Stimulated activated naive B cell treated with anti-CD40 and anti-IgM and Interleukin-4, amounts not matched to agents 10 μg/mL and 1 μg/mL and 100 μg/mL, for 72 hours (primary cell): Measurements from ENCODE around the gene LIPT2.

ENCODE experiments used
- ATAC-seq, 2 donors: fragments of 150-1000 bp; cut with Tn5 transposase; replicated peaks; 2 replicates each; pipeline ENCODE4 v1.10.0; 2021; ENCODE audit warnings: moderate library complexity in 1 of 2
- DNase-seq: peaks from one replicate; pipeline ENCODE4 v3.0.0; 2021
- H3K27ac Mint-ChIP-seq: one replicate; pipeline ENCODE4 v1.8.0; 2022; ENCODE audit warnings: mild to moderate bottlenecking, mixed read lengths
- H3K27me3 Mint-ChIP-seq, 2 donors: one replicate each; pipeline ENCODE4 v1.8.0; 2022; ENCODE audit warnings: mixed read lengths in 2 of 2
- H3K36me3 Mint-ChIP-seq, 2 donors: one replicate each; pipeline ENCODE4 v1.8.0; 2022; ENCODE audit warnings: mixed read lengths in 2 of 2, mild to moderate bottlenecking in 1 of 2
- H3K4me1 Mint-ChIP-seq, 2 donors: one replicate each; pipeline ENCODE4 v1.8.0; 2022; ENCODE audit warnings: mixed read lengths in 2 of 2, mild to moderate bottlenecking in 1 of 2
- H3K4me3 Mint-ChIP-seq, 2 donors: one replicate each; pipeline ENCODE4 v1.8.0; 2022; ENCODE audit warnings: mild to moderate bottlenecking in 2 of 2, mixed read lengths in 2 of 2, moderate library complexity in 1 of 2
- H3K9me3 Mint-ChIP-seq, 2 donors: one replicate each; pipeline ENCODE4 v1.8.0; 2022; ENCODE audit warnings: mixed read lengths in 2 of 2, mild to moderate bottlenecking in 1 of 2

The LIPT2 gene

DNA sequence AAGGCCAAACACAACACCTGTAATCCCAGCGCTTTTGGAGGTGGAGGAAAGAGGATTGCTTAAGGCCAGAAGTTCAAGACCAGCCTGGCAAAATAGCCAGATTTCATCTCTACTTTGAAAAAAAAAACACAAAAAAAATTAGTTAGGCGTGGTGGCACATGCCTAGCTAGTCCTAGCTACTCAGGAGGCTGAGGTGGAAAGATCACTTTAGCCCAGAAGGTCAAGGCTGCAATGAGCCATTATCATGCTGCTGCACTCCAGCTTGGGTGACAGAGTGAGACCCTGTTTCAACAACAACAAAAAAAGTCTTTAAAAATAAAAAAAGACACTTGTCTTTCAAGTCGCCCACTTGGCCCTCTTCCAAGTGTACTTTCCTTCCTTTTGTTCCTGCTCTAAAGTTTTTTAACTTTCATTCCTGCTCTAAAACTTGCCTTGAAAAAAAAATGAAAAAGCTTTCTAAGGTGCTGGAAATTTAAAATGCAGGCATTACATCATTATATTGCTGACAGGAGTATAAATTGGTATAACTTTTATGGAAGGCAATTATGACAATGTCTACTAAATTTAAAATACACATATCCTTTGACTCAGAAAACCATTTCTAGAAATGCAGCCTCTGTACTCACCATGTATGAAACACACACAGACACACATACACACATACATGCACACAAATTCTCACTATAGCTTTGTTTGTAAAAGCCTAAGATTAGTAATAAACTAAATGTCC, 12.7 kb downstream of the LIPT2 start:
- no peaks in the 10 kb centered on the region for H3K27me3 Mint-ChIP-seq
- H3K4me1 Mint-ChIP-seq = no peaks in the 10 kb centered on the region
- ATAC-seq (no peak), DNase-seq (no peak)
- H3K9me3 Mint-ChIP-seq = no peaks in the 10 kb centered on the region
- H3K4me3 Mint-ChIP-seq = no peak overlapping the region
- no peaks in the 10 kb centered on the region for H3K36me3 Mint-ChIP-seq
- no peak overlapping the region for H3K27ac Mint-ChIP-seq

DNA sequence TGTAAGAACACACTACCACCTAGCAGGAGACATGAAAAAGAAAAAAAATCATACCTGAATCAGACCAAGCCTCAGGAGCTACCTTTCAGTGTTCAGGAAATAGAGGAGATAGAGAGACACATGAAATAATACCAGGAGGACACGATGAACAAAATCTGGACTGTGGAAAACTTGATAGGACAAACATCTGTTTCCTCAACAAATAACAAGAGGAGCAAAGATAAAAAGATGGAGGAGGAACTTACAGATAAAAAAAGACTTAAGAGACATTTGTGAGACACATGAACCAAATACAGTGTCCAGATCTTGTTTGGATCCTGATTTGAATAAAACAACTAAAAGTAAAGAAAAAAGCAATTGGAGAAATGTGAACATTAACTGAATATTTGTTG, 13.8 kb downstream of the LIPT2 start:
- no peak for ATAC-seq
- H3K9me3 Mint-ChIP-seq = no peaks in the 10 kb centered on the region
- H3K27me3 Mint-ChIP-seq = no peaks in the 10 kb centered on the region
- no peak overlapping the region for H3K27ac Mint-ChIP-seq
- DNase-seq = no peak
- no peaks in the 10 kb centered on the region for H3K36me3 Mint-ChIP-seq
- H3K4me3 Mint-ChIP-seq = no peak overlapping the region
- no peaks in the 10 kb centered on the region for H3K4me1 Mint-ChIP-seq

DNA sequence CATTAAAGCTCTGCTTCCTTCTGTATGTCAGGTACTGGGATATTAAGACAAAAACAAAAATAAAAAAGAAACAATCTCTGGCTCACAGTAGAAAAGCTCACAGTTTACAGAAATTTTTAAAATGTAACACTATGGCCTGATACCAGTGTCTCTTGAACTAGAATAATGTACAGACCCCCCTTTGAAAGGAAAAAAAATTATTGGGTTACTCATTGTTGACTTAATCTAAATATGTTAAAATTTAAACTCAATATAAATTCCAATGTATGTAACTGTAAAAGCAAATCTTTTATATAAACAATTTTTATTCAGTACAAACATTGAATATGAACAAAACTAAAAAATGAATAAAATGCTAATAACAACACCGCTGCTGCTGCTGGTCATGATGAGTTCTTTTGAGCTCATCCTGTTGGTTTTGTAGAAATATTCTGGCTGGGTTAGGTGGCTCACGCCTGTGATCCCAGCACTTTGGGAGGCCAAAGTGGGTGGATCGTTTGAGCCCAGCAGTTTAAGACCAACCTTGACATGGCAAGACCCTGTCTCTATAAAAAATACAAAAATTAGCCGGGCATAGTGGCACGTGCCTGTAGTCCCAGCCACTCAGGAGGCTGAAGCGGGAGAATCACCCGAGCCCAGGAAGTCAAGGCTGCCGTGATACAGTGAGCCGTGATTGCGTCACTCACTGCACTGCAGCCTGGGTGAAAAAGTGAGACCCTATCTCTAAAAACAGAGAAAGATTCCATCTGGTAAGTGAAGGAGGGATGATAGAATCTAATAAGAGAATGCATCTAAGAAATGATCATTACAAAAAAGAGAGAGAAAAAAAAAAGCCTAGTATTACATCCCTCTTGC, 14.4 kb downstream of the LIPT2 start:
- Mint-ChIP-seq H3K27me3 (no peaks in the 10 kb centered on the region), H3K4me3 (no peak overlapping the region), H3K4me1 (peaks cover 0 to under 1% of the 10 kb centered on the region in 2 donors), H3K36me3 (no peaks in the 10 kb centered on the region), H3K27ac (no peak overlapping the region), H3K9me3 (no peaks in the 10 kb centered on the region)
- DNase-seq (no peak), ATAC-seq (no peak)

DNA sequence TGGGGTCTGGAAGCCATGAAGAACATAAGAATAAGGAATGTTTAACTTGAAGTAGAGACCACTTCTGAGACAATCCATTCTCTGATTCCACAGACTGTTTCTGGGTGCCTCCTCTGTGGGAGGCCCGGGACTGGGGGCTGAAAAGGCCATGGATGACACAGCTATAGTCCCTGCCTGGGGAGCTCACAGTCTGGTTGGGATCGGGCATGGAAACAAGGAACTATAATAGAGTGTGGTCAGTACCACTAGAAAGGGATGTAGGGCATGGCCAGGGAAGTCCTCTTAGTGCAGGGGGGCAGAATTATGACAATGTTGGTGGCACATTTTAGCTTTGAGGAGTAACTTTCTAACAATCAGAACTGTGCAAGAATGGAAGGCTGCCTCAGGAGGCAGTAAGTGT, 17.0 kb downstream of the LIPT2 start:
- Mint-ChIP-seq H3K27ac (no peak overlapping the region), H3K27me3 (peaks cover 4 to 9% of the 10 kb centered on the region in 2 donors), H3K36me3 (no peaks in the 10 kb centered on the region), H3K9me3 (no peaks in the 10 kb centered on the region), H3K4me3 (no peak overlapping the region), H3K4me1 (peaks cover 3 to 5% of the 10 kb centered on the region in 2 donors)
- ATAC-seq = no peak
- no peak for DNase-seq

DNA sequence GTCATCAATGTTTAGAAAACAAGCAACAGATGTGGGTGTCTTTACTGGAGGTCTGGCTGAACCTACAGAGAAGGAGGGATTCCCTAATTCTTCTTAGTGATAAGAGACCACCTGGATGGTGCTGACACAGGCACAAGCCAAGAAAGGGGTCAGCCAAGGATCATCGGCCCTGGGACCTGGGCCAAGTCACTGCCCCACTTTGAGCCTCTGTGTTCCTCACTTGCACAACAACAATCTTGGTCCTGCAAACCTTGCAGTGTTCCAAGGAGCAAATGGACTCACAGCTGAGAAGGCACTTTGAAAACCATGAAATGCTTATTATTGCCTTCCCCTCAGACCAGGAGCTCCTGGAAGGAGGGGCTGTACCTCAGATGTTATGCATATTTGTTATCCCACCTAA, 19.2 kb downstream of the LIPT2 start:
- peaks cover 9% of the 10 kb centered on the region in 2 donors for H3K27me3 Mint-ChIP-seq
- H3K36me3 Mint-ChIP-seq = no peaks in the 10 kb centered on the region
- H3K27ac Mint-ChIP-seq = no peak overlapping the region
- ATAC-seq = no peak
- H3K9me3 Mint-ChIP-seq = no peaks in the 10 kb centered on the region
- peaks cover 3 to 5% of the 10 kb centered on the region in 2 donors for H3K4me1 Mint-ChIP-seq
- DNase-seq = no peak
- no peak overlapping the region for H3K4me3 Mint-ChIP-seq

DNA sequence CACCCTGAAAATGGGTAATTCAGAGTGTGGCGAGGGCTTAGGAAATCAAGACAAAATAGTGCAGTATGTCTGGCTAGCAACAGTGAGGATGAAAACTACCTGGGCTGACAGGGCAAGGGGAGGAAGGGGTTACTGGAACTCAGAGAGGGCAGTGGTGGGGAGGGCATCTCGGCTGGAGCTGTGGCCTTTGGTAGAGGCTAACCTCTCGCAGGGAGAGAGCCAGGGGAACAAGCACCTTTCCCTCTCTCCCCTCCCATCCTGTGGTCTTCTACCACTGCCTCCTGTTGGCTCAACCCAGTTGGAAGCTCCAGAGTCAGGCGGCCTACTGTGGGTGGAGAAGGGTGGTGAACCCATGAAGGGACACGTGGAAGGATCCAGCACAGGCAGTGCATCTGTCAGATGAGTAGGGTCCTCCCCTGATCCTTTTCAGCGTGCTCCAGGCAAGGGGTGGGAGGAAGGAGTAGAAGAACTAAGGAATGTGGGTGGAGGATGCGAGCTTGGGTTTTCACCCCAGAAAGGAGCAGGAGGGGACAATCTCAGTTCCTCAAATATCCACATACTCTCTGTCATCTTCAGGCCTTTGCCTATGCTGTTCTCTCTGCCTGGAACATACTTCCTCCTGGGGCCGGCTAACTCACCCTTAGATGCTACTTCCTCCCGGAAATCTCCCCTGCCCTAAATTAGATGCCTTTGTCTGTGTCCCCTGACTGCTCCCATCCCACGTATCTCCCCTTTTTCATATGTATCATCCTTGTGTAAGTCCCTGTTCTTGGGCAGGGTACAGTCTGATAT, 19.9 kb downstream of the LIPT2 start:
- H3K4me3 Mint-ChIP-seq = no peak overlapping the region
- DNase-seq (no peak), ATAC-seq (peak in 1 of 2 donors; percentile 46)
- peaks cover 11 to 12% of the 10 kb centered on the region in 2 donors for H3K27me3 Mint-ChIP-seq
- peaks cover 4 to 5% of the 10 kb centered on the region in 2 donors for H3K4me1 Mint-ChIP-seq
- H3K9me3 Mint-ChIP-seq = no peaks in the 10 kb centered on the region
- no peaks in the 10 kb centered on the region for H3K36me3 Mint-ChIP-seq
- H3K27ac Mint-ChIP-seq = no peak overlapping the region

DNA sequence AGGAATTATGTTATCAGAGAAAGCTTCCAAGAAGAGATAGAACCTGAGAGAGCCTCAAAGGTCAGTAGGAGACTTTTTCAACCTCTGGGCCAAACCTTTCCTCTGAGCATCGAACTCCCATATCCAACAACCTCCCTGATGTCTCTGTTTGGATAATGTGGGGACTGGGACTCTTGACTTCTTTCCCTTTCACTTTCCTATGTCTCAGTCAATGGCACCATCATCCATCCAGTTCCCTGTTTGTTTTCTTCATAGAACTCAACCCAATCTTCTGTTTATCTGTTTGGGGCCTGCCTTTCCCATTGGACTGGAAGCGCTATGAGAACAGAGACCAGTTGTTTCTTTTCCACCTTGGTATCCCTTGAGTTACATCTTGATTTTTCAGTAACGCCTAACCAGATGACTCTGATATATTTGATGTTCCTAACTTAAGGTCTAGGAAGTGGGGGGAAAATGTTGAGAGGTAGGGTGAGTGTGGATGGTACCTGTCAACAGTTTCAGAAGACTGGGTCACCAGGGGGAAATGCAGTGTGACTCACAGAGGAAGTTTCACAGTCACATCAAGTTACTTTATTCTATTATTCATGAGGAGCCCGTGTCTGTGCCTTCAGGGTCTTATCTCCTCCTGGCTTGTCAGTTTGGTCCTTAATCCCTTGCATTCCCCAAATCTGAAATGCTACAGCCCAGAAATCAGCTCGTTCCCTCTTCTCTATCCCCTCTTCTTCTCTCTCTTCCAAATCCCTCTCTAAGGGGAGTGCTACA, 21.7 kb downstream of the LIPT2 start:
- ATAC-seq (no peak), DNase-seq (no peak)
- Mint-ChIP-seq H3K27ac (no peak overlapping the region), H3K27me3 (peaks cover 21 to 26% of the 10 kb centered on the region in 2 donors), H3K4me3 (no peak overlapping the region), H3K4me1 (peaks cover 10 to 13% of the 10 kb centered on the region in 2 donors), H3K9me3 (no peaks in the 10 kb centered on the region), H3K36me3 (peaks cover 0 to 2% of the 10 kb centered on the region in 2 donors)

DNA sequence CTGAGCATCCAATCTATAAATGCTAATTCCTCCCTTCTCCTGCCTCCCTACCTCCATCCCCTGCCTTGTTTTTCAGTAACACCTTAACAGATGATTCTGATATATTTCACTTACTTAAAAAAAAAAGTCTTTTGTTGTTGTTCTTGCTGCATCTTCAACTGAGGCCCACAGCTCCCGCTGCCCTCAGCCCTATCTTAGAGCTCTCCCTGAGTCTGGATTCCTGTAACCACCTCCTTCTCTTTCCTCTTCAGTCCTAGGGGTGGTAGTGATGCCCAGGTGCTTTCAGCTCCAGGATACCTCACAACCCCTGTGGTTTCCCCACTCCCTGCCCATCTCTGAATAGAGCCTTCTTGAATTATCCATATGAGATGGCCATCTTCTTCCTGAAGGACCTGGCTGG, 22.5 kb downstream of the LIPT2 start:
- H3K9me3 Mint-ChIP-seq = no peaks in the 10 kb centered on the region
- H3K27me3 Mint-ChIP-seq = peaks cover 30 to 34% of the 10 kb centered on the region in 2 donors

DNA sequence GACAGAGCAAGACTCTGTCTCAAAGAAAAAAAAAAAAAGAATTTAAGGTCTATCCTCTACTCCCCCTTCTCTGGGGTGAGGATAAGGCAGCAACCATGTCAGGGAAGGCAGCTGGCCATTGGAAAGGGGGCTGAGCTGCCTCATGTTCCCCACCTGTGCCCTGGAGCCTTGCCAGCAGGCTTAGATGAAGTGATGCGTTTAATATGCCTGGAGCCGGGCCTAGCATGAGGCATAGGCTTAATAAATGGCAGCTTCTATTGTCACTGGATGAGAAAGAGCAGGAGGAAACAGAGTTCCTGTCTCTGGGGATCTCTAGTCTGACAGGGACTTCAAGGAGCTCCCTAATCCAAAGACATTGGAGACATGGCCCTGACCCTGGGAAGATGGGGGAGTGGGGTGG, 23.0 kb downstream of the LIPT2 start:
- H3K9me3 Mint-ChIP-seq = no peaks in the 10 kb centered on the region
- H3K27ac Mint-ChIP-seq = no peak overlapping the region
- peaks cover 0 to 2% of the 10 kb centered on the region in 2 donors for H3K36me3 Mint-ChIP-seq
- DNase-seq = no peak
- peaks cover 35 to 39% of the 10 kb centered on the region in 2 donors for H3K27me3 Mint-ChIP-seq
- no peak for ATAC-seq
- H3K4me1 Mint-ChIP-seq = peaks cover 10 to 13% of the 10 kb centered on the region in 2 donors
- H3K4me3 Mint-ChIP-seq = no peak overlapping the region

More for the DNA sequence above, 22.5 kb downstream of the LIPT2 start:
- ATAC-seq (no peak), DNase-seq (no peak)
- H3K4me3 Mint-ChIP-seq = no peak overlapping the region
- peaks cover 10 to 13% of the 10 kb centered on the region in 2 donors for H3K4me1 Mint-ChIP-seq
- peaks cover 0 to 2% of the 10 kb centered on the region in 2 donors for H3K36me3 Mint-ChIP-seq
- H3K27ac Mint-ChIP-seq = no peak overlapping the region

DNA sequence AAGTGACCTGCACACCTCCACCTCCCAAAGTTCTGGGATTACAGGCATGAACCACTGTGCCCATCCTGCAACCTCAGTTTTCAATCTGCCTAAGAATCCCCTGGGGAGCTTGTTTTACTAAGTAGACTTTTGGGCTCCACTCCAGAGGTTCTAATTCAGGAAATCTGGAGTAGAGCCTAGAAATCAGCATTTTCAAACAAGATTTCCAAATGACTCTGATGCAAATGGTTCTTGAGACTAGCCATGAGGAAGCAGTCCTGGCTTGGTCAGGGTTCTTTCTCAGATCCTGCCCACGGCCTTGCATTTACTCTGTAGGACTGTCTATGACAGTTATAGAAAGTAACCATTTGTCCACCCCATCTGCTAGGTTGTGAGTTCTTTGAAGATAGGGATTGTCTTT, 24.6 kb downstream of the LIPT2 start:
- Mint-ChIP-seq H3K4me1 (peaks cover 8 to 10% of the 10 kb centered on the region in 2 donors), H3K27ac (no peak overlapping the region)
- no peak for ATAC-seq

DNA sequence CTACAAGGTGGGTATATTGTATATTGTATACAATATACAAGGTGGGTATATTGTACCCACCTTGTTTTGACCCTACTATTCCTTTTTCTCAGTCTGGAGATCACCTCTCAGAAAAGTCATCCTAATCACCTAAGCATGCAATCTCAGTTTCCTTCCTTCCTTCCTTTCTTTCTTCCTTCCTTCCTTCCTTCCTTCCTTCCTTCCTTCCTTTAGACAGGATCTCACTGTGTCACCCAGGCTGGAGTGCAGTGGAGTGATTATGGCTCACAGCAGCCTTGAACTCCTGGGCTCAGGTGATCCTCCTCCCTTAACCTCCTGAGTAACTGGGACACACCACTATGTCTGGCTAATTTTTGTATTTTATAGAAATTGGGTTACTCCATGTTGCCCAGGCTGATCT, 25.0 kb downstream of the LIPT2 start:
- ATAC-seq (no peak), DNase-seq (no peak)
- H3K4me1 Mint-ChIP-seq = peaks cover 7% of the 10 kb centered on the region in 2 donors
- H3K9me3 Mint-ChIP-seq = no peaks in the 10 kb centered on the region
- peaks cover 42 to 52% of the 10 kb centered on the region in 2 donors for H3K27me3 Mint-ChIP-seq
- H3K27ac Mint-ChIP-seq = no peak overlapping the region
- peaks cover 0 to 2% of the 10 kb centered on the region in 2 donors for H3K36me3 Mint-ChIP-seq
- H3K4me3 Mint-ChIP-seq = no peak overlapping the region

More for the DNA sequence above, 24.6 kb downstream of the LIPT2 start:
- DNase-seq = no peak
- H3K9me3 Mint-ChIP-seq = no peaks in the 10 kb centered on the region
- H3K27me3 Mint-ChIP-seq = peaks cover 42 to 52% of the 10 kb centered on the region in 2 donors
- H3K4me3 Mint-ChIP-seq = no peak overlapping the region
- peaks cover 0 to 2% of the 10 kb centered on the region in 2 donors for H3K36me3 Mint-ChIP-seq

DNA sequence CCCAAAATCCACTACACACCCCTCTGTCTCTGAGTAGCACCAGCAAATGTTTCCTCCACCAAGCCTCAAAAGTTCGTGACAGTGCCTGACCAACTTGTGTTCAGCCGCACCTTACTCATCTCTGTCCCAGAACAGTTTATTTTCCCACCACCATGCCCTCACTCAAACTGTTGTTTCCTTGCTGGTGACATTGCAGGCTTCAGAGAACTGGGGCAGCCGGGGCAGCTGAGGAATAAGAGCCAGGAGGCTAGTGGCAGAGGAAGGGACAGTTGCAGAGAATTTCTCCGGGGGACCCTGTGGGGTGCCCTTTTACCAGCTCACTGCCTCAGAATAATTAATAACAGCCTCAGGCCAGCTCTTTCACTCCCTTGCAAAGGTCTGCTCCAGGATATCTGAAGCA, 25.5 kb downstream of the LIPT2 start:
- DNase-seq (no peak), ATAC-seq (no peak)
- H3K4me1 Mint-ChIP-seq = peaks cover 7% of the 10 kb centered on the region in 2 donors
- H3K4me3 Mint-ChIP-seq = peak overlapping the region in 1 of 2 donors; percentile 9
- peaks cover 46 to 52% of the 10 kb centered on the region in 2 donors for H3K27me3 Mint-ChIP-seq
- no peaks in the 10 kb centered on the region for H3K9me3 Mint-ChIP-seq
- peaks cover 0 to 2% of the 10 kb centered on the region in 2 donors for H3K36me3 Mint-ChIP-seq
- H3K27ac Mint-ChIP-seq = no peak overlapping the region

DNA sequence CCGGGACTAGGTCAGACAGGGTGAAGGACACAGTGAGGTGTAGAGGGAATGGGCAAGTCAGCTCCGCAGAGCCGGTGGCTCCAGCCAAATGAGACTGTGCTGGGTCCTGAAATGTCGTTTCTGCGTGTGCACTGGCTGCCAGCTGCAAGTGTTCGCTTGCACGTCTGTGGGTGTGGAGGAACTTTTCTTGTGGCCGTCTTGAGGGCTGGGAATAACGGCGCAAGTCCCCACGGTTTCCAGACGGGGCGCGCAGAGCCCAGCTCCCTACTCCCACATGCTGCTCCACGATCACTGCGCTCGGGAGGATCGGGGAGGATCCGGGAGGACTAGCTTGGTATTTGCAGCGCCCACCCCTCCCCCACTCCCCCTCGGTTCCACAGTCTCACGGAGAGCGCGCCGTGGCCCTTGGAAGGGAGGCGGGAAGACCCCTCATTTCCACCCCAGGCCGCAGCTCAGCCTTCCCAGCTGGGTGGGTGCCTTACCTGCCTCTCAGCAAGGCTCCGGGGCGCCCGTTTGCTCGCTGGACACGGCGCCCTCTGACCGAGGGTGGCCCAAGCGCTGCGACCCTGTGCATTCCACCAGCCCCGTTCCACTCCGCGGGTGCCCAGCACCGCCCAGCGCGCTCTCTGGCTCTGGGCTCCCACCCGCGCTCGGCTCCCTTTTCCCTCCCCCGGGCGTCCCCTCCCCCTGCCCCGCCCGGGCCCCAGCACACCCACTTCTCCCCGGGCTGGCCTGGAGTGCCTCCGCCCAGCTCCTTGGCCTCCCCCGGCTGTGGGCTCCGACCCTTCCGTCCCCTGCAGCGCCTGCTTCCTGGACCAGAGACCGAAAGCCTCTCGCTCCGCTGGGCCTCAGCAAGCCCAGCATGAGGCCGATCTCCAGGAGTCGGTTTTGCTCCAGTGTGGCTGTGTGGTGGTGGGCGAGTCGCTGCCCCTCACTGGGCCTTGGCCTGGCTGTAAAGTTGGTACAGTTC, 26.3 kb downstream of the LIPT2 start, which contains the start of gene KCNE3:
Gene KCNE3, minus strand, starts transcription at position 634 of the 970 bp plus-strand sequence. CDS start 9,986 bp downstream, outside the sequence.
- DNase-seq (no peak), ATAC-seq (peak in 1 of 2 donors; percentile 22)
- peaks cover 46 to 49% of the 10 kb centered on the region in 2 donors for H3K27me3 Mint-ChIP-seq
- H3K36me3 Mint-ChIP-seq = peaks cover 0 to 2% of the 10 kb centered on the region in 2 donors
- H3K4me3 Mint-ChIP-seq = peak within 1 kb of the TSS; percentile 9 to 69
- no peaks in the 10 kb centered on the region for H3K9me3 Mint-ChIP-seq
- peaks cover 7% of the 10 kb centered on the region in 2 donors for H3K4me1 Mint-ChIP-seq
- no peak within 1 kb of the TSS for H3K27ac Mint-ChIP-seq
